Renal cortex interstitium (tissue), 11 donors: ENCODE results near the gene ZSWIM2. TPM values are rescaled to one million over a fixed set of nuclear protein-coding genes. Genes with fewer than 3 reads are reported as not detected.
A peak's percentile ranks its signal among the peaks of the same experiment; 100 is the strongest.
"Not testable (repeated sequence)": the region's sequence is repeated elsewhere in the genome, so short reads cannot be mapped to it uniquely, and the experiment has no call there.

Experiments used
- DNase-seq, 11 donors: peaks; one replicate each; pipeline ENCODE4 v3.0.0-alpha.2; 2013; ENCODE audit warnings: low read depth in 9 of 11, low spot score in 4 of 11; ENCODE audit errors: extremely low read depth in 1 of 11
- polyA plus RNA-seq, 3 donors: library from polyadenylated mRNA; unstranded; fragments of 120-200 nt; gene quantifications; one replicate each; pipeline ENCODE4 v1.2.1, GENCODE V29; 2013; ENCODE audit not compliant: insufficient read length in 3 of 3

Gene ZSWIM2
- polyA plus RNA-seq, 3 donors = not detected

GRCh38 chr2:186855216-186855615 is 6.2 kb upstream of the ZSWIM2 start:
- no peak for DNase-seq

DNA sequence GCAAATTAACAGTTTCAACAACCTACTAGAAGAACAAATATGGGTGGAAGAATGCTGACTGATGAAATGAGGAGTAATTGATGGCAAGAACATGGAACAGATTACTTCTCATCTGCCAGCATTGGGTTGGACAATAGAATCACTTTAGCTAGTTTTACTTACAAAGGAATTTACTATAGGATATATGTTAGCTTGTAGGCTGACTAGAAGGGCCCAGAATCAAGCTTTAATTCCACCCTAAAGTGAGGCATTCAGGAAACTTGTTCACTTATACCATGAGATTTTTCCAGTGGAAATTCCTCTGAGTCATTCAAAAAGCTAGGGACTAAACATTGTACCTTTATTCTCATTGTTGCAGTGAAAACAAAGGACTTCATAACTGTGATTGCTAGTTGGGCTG is 5.0 kb upstream of the ZSWIM2 start:
- DNase-seq = no peak

GRCh38 chr2:186852508-186852907 is 3.5 kb upstream of the ZSWIM2 start:
- no peak for DNase-seq

DNA sequence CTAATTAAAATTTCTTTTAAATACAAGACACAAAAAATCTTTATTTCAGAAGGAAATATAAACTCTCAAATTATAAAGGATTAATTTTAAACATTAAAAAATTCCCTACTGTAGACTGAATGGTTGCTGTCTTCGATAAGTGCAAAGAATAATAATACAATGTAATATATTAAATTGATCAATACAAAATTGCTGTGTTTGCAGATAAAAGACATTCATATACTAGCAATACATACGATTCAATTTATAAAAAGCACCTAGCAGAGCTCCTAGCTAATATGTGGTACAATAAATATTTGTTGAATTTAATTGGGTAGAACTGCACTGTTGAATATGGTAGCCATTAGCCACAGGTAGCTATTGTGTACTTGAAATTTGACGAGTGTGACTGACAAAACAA is 6.6 kb downstream of the ZSWIM2 start:
- no peak for DNase-seq

GRCh38 chr2:186841940-186842339 is 7.0 kb downstream of the ZSWIM2 start:
- DNase-seq = no peak

DNA sequence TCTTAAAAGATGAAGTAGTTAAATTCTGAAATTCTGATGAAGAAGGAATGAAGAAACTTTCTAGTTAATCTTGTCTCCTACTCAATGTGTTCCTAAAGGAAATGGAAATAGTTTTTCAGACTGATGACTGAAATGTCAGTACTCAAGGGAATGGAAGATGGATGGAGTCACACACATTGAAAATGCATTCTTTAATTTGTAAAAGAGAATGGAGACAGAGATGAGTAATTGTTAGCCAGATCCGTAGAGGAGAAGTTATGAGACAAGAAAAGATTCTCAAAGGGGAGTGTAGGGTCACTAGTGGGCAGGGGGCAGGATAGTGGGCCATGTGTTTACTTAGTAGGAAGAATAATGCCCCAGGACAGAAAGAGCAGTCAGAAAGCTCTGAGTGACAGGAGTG is 13.3 kb downstream of the ZSWIM2 start:
- DNase-seq = no peak

- DNase-seq = no peak
Measured at GRCh38 chr2:186827862-186828492, 21.0 kb downstream of the ZSWIM2 start.

DNA sequence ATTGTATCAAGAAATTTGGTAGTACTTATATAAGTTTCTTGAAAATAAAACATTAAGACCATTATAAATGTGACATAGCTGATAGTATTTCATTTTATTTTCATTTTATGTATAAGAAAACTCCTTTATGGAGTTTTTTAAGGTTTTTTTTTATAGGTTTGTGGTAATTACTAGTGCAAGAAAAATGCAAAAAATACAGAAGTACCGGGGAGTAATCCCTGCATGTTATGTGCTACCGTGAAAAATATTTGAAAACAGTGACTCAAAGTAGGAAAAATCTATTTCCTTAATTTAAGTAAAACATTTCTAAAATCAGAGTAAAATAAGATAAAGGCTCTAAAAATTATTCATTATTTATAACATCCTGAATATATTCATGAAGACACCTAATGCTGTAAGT is 21.6 kb downstream of the ZSWIM2 start:
- DNase-seq = no peak

DNA sequence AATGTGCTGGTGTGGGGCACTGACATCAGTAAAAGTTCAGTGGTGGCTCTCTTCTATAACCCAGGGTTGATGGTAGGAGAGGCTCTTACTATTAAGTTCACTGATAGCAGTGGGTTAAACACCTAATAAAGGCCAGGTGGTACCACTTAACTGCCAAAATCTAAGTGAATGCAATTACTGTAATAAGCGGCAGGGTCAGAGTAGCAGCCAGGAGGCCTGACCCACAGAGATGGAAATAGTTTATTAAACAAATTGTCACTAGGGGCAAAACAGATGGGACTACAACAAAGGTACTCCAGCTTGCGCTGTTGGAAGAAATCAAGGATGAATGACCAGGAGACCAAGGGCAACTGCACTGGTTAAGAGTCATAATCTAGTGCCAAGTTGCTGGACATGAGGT is 26.6 kb downstream of the ZSWIM2 start:
- no peak for DNase-seq

DNA sequence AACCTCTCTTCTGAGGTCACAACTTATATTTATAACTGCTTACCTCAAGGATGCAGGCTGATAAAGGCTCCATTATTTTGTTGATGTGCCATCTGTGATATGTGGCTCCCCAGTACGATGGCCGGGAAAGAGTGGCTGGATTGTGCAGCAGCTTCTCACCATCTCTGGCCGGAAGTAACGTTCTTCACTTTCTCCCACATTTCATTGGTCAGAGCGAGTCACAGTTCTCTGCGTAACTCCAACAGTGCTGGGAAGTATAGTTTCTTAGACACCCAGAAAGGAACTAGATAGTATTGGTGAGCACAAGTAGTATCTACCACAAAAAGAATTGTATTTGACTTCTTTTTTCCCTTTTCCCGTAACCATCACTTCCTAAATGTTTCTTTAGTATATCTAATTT is 28.7 kb downstream of the ZSWIM2 start:
- no peak for DNase-seq

GRCh38 chr2:186811760-186812159 is 37.2 kb downstream of the ZSWIM2 start:
- not testable (repeated sequence) for DNase-seq

DNA sequence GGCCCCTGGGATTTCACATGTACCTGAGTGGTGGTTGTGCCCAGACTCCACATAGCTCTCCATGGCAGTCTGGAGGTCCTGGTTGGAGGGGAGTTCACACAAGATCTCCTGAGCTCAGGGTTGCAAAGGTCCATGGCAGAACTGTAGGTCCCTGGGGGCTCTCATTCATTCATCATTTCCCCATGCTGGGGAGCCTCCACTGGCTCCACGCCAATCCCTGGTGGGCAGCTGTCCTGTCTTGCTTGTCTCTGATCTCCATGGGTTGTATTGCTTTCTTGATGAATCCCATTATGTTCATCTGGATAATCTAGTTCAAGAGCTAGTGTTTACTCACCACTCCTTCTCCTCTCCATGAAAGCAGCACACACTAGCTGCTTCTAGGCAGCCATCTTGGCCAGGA is 42.4 kb downstream of the ZSWIM2 start:
- DNase-seq = no peak

- not testable (repeated sequence) for DNase-seq
Measured at GRCh38 chr2:186798604-186799003, 50.4 kb downstream of the ZSWIM2 start.

DNA sequence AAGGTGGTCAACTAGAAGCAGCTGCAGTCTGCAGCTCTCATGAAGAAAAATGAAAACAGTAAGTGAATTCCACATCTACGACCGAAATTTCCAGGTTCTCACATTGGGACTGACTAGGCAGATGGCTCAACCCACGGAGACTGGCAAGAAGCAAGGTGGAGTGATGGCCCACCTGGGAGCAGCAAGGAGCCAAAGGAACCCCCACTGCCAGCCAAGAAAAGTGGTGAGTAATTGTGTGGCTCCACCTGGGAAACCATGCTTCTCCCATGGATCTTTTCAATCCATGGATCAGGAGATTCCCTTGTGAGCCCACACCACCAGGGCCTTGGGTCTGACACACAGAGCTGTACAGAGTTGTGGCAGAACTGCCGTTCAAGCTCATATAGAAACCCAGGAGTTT is 64.0 kb downstream of the ZSWIM2 start:
- no peak for DNase-seq

GRCh38 chr2:186783254-186783653 is 65.7 kb downstream of the ZSWIM2 start:
- DNase-seq = no peak

- DNase-seq = peak in 1 of 11 donors; percentile 3
Measured at GRCh38 chr2:186780701-186781316, 68.2 kb downstream of the ZSWIM2 start.

Other genes with a start within 250 kb of the ZSWIM2 start
- 10 to 100 TPM; 11.5 to 13.7 (median 13.3) TPM for gene FAM171B, start 155.1 kb downstream of the ZSWIM2 start, polyA plus RNA-seq